SK-N-SH (cell line): ENCODE results near the gene MROH7. TPM values are rescaled to one million over a fixed set of nuclear protein-coding genes. Genes with fewer than 3 reads are reported as not detected.

ENCODE experiments used
- CTCF ChIA-PET: fragments of 300-600, 350-600 bp; formaldehyde crosslinking; extraction: SDS; loops from one replicate; lab custom pipeline; 2021; lab: Yijun Ruan, JAX
- POLR2A ChIA-PET: fragments of 350-600 bp; sonication (Branson Sonifier 250); formaldehyde crosslinking; extraction: SDS; loops from one replicate; lab custom pipeline; 2020; ENCODE audit warnings: antibody characterized with exemption, inconsistent platforms; lab: Yijun Ruan, JAX
- DNase-seq: peaks from one replicate; pipeline ENCODE4 v3.0.0; 2012
- H2AFZ ChIP-seq: fragments of 200-600 bp; sonication (generic); 2 replicates; pipeline ENCODE4 v1.8.1; 2016; ENCODE audit warnings: antibody characterized with exemption, mild to moderate bottlenecking, low read depth
- H3F3A ChIP-seq: fragments of 200-600 bp; sonication (generic); replicated peaks from 2 replicates; pipeline ENCODE3; 2016; ENCODE audit warnings: antibody characterized with exemption, mild to moderate bottlenecking; ENCODE audit not compliant: insufficient read depth
- H3K27ac ChIP-seq, 2 experiments: fragments of 200-500 bp in 1 of 2; fragments of 200-600 bp in 1 of 2; sonication (Bioruptor generic) in 1 of 2; sonication (generic), shearing (Covaris generic) in 1 of 2; 2 replicates each; pipeline versions ENCODE4 v1.5.1 to v1.6.1; 2014 to 2016; ENCODE audit warnings: low read depth in 2 of 2, inconsistent platforms in 1 of 2, low read length in 1 of 2, mild to moderate bottlenecking in 1 of 2, mixed read lengths in 1 of 2
- H3K27me3 ChIP-seq: fragments of 200-600 bp; sonication (generic), shearing (Covaris generic); 2 replicates; pipeline ENCODE4 v1.6.1; 2016; ENCODE audit warnings: mixed run types; ENCODE audit not compliant: insufficient read depth
- H3K36me3 ChIP-seq, 2 experiments: fragments of 200-500 bp in 1 of 2; fragments of 200-600 bp in 1 of 2; sonication (Bioruptor generic) in 1 of 2; sonication (generic) in 1 of 2; replicated peaks in 1 of 2; 2 replicates each; pipeline versions ENCODE3 to v1.5.1; 2014 to 2016; ENCODE audit warnings: low read length in 1 of 2, mild to moderate bottlenecking in 1 of 2; ENCODE audit not compliant: insufficient read depth in 2 of 2, control insufficient read depth in 1 of 2
- H3K4me1 ChIP-seq, 2 experiments: fragments of 200-500 bp in 1 of 2; fragments of 200-600 bp in 1 of 2; sonication (Bioruptor generic) in 1 of 2; sonication (generic), shearing (Covaris generic) in 1 of 2; 2 replicates each; pipeline versions ENCODE4 v1.5.1 to v1.6.1; 2014 to 2016; ENCODE audit warnings: low read depth in 1 of 2, low read length in 1 of 2, mixed run types in 1 of 2; ENCODE audit not compliant: insufficient read depth in 2 of 2, control insufficient read depth in 1 of 2
- H3K4me2 ChIP-seq: fragments of 200-600 bp; sonication (generic), shearing (Covaris generic); 2 replicates; pipeline ENCODE4 v1.6.1; 2017; ENCODE audit warnings: mixed run types
- H3K4me3 ChIP-seq, 2 experiments: fragments of 200-500 bp in 1 of 2; fragments of 200-600 bp in 1 of 2; sonication (Bioruptor generic) in 1 of 2; sonication (generic), shearing (Covaris generic) in 1 of 2; 2 replicates each; pipeline versions ENCODE4 v1.5.1 to v1.8.1; 2014 to 2016; ENCODE audit warnings: low read depth in 2 of 2, inconsistent platforms in 1 of 2, low read length in 1 of 2, mild to moderate bottlenecking in 1 of 2, mixed read lengths in 1 of 2, moderate library complexity in 1 of 2
- H3K79me2 ChIP-seq: fragments of 200-600 bp; sonication (generic); 2 replicates; pipeline ENCODE4 v1.8.1; 2017; ENCODE audit warnings: mild to moderate bottlenecking; ENCODE audit not compliant: insufficient read depth
- H3K9ac ChIP-seq: fragments of 200-600 bp; sonication (generic); 2 replicates; pipeline ENCODE4 v1.6.1; 2017; ENCODE audit warnings: mixed run types
- H3K9me2 ChIP-seq: fragments of 200-600 bp; sonication (generic); 2 replicates; pipeline ENCODE4 v1.6.1; 2017; ENCODE audit warnings: mixed run types
- H3K9me3 ChIP-seq: fragments of 200-600 bp; sonication (generic); 2 replicates; pipeline ENCODE4 v1.6.1; 2017; ENCODE audit warnings: mixed run types, mild to moderate bottlenecking, moderate library complexity
- H4K20me1 ChIP-seq: fragments of 200-600 bp; sonication (generic); 2 replicates; pipeline ENCODE4 v1.6.1; 2017; ENCODE audit warnings: mild to moderate bottlenecking, mixed run types; ENCODE audit not compliant: insufficient read depth
- CHD2 ChIP-seq: fragments of 150-350 bp; IDR thresholded peaks from 2 replicates; pipeline ENCODE4 v1.6.1; 2018; ENCODE audit warnings: low read length; ENCODE audit not compliant: partially characterized antibody
- CTCF ChIP-seq: fragments of 200-600 bp; sonication (generic); IDR thresholded peaks from 2 replicates; pipeline ENCODE4 v1.6.1; 2017; ENCODE audit warnings: antibody characterized with exemption, mild to moderate bottlenecking, moderate library complexity
- IRF3 ChIP-seq: fragments of 150-350 bp; IDR thresholded peaks from 2 replicates; pipeline ENCODE4 v1.6.1; 2016; ENCODE audit warnings: mild to moderate bottlenecking, low read depth, low read length
- MAX ChIP-seq: IDR thresholded peaks from 2 replicates; pipeline ENCODE4 v1.4.0; 2012; ENCODE audit warnings: low read depth
- MEF2A ChIP-seq: IDR thresholded peaks from 2 replicates; pipeline ENCODE4 v1.4.0; 2012; ENCODE audit warnings: low read depth, borderline replicate concordance
- MXI1 ChIP-seq: IDR thresholded peaks from 2 replicates; pipeline ENCODE4 v1.6.1; 2012; ENCODE audit warnings: mild to moderate bottlenecking, low read depth, low read length, improper control_type of control experiment
- NRF1 ChIP-seq: IDR thresholded peaks from 2 replicates; pipeline ENCODE4 v1.6.1; 2012; ENCODE audit warnings: low read depth, mild to moderate bottlenecking, low read length
- POLR2AphosphoS5 ChIP-seq: IDR thresholded peaks from 2 replicates; pipeline ENCODE4 v1.6.1; 2012; ENCODE audit warnings: low read depth, low read length
- RFX5 ChIP-seq: IDR thresholded peaks from 2 replicates; pipeline ENCODE4 v1.6.1; 2012; ENCODE audit warnings: mild to moderate bottlenecking, improper control_type of control experiment, low read length
- RXRA ChIP-seq: IDR thresholded peaks from 2 replicates; pipeline ENCODE4 v1.4.0; 2012; ENCODE audit warnings: low read depth, mild to moderate bottlenecking, borderline replicate concordance
- SIN3A ChIP-seq: IDR thresholded peaks from 2 replicates; pipeline ENCODE4 v1.6.1; 2012; ENCODE audit warnings: low read depth, mild to moderate bottlenecking, low read length, moderate library complexity, borderline replicate concordance
- SMC3 ChIP-seq: IDR thresholded peaks from 2 replicates; pipeline ENCODE4 v1.6.1; 2012; ENCODE audit warnings: low read depth, low read length, improper control_type of control experiment
- TCF12 ChIP-seq: IDR thresholded peaks from 2 replicates; pipeline ENCODE4 v1.4.0; 2012
- ZBTB33 ChIP-seq: IDR thresholded peaks from 2 replicates; pipeline ENCODE4 v1.4.0; 2012; ENCODE audit warnings: low read depth, borderline replicate concordance
- WGBS: methylation state at CpG from one replicate; pipeline ENCODE4 v1.1.6; 2017; ENCODE audit warnings: low lambda C conversion rate; 5-methylcytosine and 5-hydroxymethylcytosine counted together
- polyA plus RNA-seq, 3 experiments: library from polyadenylated mRNA; depleted of rRNA; stranded (reverse); fragments of >200 nt; gene quantifications; 2 replicates each; pipeline ENCODE4 v1.2.3, GENCODE V29; 2012

Gene MROH7
- polyA plus RNA-seq, 1 of the 3 experiments (the other 2 are of a cell fraction), result 0.51 TPM

- Histone ChIP-seq H3K4me3 (no peak overlapping the region), H4K20me1 (no peaks in the 10 kb centered on the region), H3K9me2 (no peaks in the 10 kb centered on the region), H3K9ac (no peak overlapping the region), H3K27me3 (no peaks in the 10 kb centered on the region), H3K27ac (no peak overlapping the region), H3K36me3 (peaks cover 0 to 9% of the 10 kb centered on the region in 2 experiments), H3K4me2 (no peak overlapping the region), H3K79me2 (no peaks in the 10 kb centered on the region), H3K9me3 (no peaks in the 10 kb centered on the region), H3K4me1 (peaks cover 0 to 11% of the 10 kb centered on the region in 2 experiments; a peak in 1 of 4 replicates), H3F3A (no peaks in the 10 kb centered on the region), H2AFZ (no peak overlapping the region)
- 82% methylated on average over 7 of the region's 21 CpGs for WGBS
- POLR2A ChIA-PET, result no interaction called here
- no peak for DNase-seq
- no peak for TF ChIP-seq TCF12
- TF ChIP-seq IRF3, result no peak
- TF ChIP-seq MAX, result no peak
- TF ChIP-seq MEF2A, result no peak
- no peak for TF ChIP-seq SIN3A
- no peak for TF ChIP-seq MXI1
- TF ChIP-seq CHD2, result no peak
- no peak for TF ChIP-seq ZBTB33
- no peak for TF ChIP-seq NRF1
- CTCF ChIA-PET, result no interaction called here
These were observed 40.5 kb upstream of the MROH7 start for GRCh38 chr1:54600947-54601721.

GRCh38 chr1:54601730-54602129 is 39.9 kb upstream of the MROH7 start:
- no peaks in the 10 kb centered on the region for H3K9me2 ChIP-seq
- no peak for DNase-seq
- H3K9ac ChIP-seq, result no peak overlapping the region
- no peaks in the 10 kb centered on the region for H3K9me3 ChIP-seq
- H3K27ac ChIP-seq, result no peak overlapping the region
- no peaks in the 10 kb centered on the region for H4K20me1 ChIP-seq
- H3K4me2 ChIP-seq, result no peak overlapping the region
- H2AFZ ChIP-seq, result no peak overlapping the region
- WGBS, result 92% methylated on average over 9 of the region's 10 CpGs
- POLR2A ChIA-PET, result no interaction called here
- H3K4me3 ChIP-seq, result no peak overlapping the region
- CTCF ChIA-PET, result no interaction called here
- peaks cover 0 to 13% of the 10 kb centered on the region in 2 experiments for H3K36me3 ChIP-seq
- H3F3A ChIP-seq, result no peaks in the 10 kb centered on the region
- H3K27me3 ChIP-seq, result no peaks in the 10 kb centered on the region
- peaks cover 0 to 17% of the 10 kb centered on the region in 2 experiments; a peak in 1 of 4 replicates for H3K4me1 ChIP-seq
- H3K79me2 ChIP-seq, result no peaks in the 10 kb centered on the region
- no peak for TF ChIP-seq SMC3
- no peak for TF ChIP-seq POLR2AphosphoS5
- no peak for TF ChIP-seq RXRA
- TF ChIP-seq RFX5, result no peak
- no peak for TF ChIP-seq CTCF
- no peak for TF ChIP-seq SIN3A
- TF ChIP-seq IRF3, result no peak
- no peak for TF ChIP-seq NRF1
